Chondrocyte (in vitro differentiated cells): ENCODE measurements around the gene TSC22D4. TPM values are rescaled to one million over a fixed set of nuclear protein-coding genes. Genes with fewer than 3 reads are reported as not detected.
A peak's percentile ranks its signal among the peaks of the same experiment; 100 is the strongest.

ENCODE experiments used
- DNase-seq: peaks from one replicate; pipeline ENCODE4 v3.0.0; 2021; ENCODE audit warnings: mixed read lengths, low spot score
- H3K27ac Mint-ChIP-seq: one replicate; pipeline ENCODE4 v1.8.0; 2021; ENCODE audit warnings: mild to moderate bottlenecking, moderate library complexity, mixed read lengths; ENCODE audit not compliant: unreplicated experiment
- H3K27me3 Mint-ChIP-seq: 2 replicates; pipeline ENCODE4 v1.8.0; 2021; ENCODE audit warnings: low read depth, mixed read lengths
- H3K36me3 Mint-ChIP-seq: 2 replicates; pipeline ENCODE4 v1.8.0; 2021; ENCODE audit warnings: low read depth, mixed read lengths
- H3K4me1 Mint-ChIP-seq: 2 replicates; pipeline ENCODE4 v1.8.0; 2021; ENCODE audit warnings: low read depth, mild to moderate bottlenecking, mixed read lengths
- H3K4me3 Mint-ChIP-seq: one replicate; pipeline ENCODE4 v1.8.0; 2021; ENCODE audit warnings: mild to moderate bottlenecking, moderate library complexity, mixed read lengths; ENCODE audit not compliant: unreplicated experiment
- H3K9me3 Mint-ChIP-seq: 2 replicates; pipeline ENCODE4 v1.8.0; 2021; ENCODE audit warnings: low read depth, mixed read lengths
- total RNA-seq: library from RNA; stranded (reverse); gene quantifications from 3 replicates; pipeline ENCODE4 v1.2.1, GENCODE V29; 2021
- TF ChIP-seq, protein P1 (sequence below): fragments of 200-600 bp; sonication (generic); IDR thresholded peaks from 2 replicates; pipeline ENCODE4 v1.5.0; 2021; ENCODE audit warnings: antibody characterized with exemption, mild to moderate bottlenecking, moderate library complexity

Gene TSC22D4
- total RNA-seq, 1 donor from 2014 or later = 33.0 TPM

DNA sequence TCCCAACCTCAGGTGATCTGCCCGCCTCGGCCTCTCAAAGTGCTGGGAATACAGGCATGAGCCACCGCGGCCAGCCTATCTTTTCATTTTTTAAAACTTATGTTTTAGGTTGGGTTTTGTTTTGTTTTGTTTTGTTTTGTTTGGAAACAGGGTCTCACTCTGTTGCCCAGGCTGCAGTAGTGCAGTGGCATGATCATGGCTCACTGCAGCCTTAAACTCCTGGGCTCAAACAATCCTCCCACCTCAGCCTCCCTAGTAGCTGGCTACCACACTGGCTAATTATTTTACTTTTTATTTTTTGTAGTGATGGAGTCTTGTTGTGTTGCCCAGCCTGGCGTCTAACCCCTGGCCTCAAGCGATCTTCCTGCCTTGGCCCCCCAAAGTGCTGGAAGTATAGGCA lies 40.6 kb upstream of the TSC22D4 start:
- Mint-ChIP-seq H3K4me3 (no peak overlapping the region), H3K27me3 (peaks cover 6% of the 10 kb centered on the region), H3K36me3 (no peaks in the 10 kb centered on the region), H3K4me1 (peaks cover 19% of the 10 kb centered on the region), H3K27ac (no peak overlapping the region), H3K9me3 (no peaks in the 10 kb centered on the region)
- no peak for DNase-seq
- TF ChIP-seq, protein P1, sequence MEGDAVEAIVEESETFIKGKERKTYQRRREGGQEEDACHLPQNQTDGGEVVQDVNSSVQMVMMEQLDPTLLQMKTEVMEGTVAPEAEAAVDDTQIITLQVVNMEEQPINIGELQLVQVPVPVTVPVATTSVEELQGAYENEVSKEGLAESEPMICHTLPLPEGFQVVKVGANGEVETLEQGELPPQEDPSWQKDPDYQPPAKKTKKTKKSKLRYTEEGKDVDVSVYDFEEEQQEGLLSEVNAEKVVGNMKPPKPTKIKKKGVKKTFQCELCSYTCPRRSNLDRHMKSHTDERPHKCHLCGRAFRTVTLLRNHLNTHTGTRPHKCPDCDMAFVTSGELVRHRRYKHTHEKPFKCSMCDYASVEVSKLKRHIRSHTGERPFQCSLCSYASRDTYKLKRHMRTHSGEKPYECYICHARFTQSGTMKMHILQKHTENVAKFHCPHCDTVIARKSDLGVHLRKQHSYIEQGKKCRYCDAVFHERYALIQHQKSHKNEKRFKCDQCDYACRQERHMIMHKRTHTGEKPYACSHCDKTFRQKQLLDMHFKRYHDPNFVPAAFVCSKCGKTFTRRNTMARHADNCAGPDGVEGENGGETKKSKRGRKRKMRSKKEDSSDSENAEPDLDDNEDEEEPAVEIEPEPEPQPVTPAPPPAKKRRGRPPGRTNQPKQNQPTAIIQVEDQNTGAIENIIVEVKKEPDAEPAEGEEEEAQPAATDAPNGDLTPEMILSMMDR = no peak

DNA sequence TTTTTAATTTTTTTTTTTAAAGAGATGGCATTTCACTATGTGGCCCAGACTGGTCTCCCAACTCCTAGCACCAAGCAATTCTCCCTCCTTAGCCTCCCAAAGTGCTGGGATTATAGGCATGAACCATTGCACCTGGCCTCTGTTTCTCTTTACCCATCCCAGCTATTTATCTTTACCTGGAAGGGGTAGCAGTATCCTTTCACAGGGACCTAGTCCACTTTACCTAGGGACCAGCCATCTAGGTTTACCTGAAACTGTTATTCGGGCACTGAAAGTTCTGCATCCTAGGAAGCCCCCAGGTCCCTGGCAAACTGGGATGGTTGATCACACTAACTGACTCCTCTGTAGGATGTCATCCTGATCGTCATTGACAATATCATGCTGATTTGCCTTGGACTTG lies 38.3 kb upstream of the TSC22D4 start:
- H3K27me3 Mint-ChIP-seq = peaks cover 6% of the 10 kb centered on the region
- TF ChIP-seq, protein P1 = no peak
- H3K9me3 Mint-ChIP-seq = no peaks in the 10 kb centered on the region
- peaks cover 19% of the 10 kb centered on the region for H3K4me1 Mint-ChIP-seq
- no peak for DNase-seq
- H3K4me3 Mint-ChIP-seq = no peak overlapping the region
- H3K36me3 Mint-ChIP-seq = no peaks in the 10 kb centered on the region
- no peak overlapping the region for H3K27ac Mint-ChIP-seq

DNA sequence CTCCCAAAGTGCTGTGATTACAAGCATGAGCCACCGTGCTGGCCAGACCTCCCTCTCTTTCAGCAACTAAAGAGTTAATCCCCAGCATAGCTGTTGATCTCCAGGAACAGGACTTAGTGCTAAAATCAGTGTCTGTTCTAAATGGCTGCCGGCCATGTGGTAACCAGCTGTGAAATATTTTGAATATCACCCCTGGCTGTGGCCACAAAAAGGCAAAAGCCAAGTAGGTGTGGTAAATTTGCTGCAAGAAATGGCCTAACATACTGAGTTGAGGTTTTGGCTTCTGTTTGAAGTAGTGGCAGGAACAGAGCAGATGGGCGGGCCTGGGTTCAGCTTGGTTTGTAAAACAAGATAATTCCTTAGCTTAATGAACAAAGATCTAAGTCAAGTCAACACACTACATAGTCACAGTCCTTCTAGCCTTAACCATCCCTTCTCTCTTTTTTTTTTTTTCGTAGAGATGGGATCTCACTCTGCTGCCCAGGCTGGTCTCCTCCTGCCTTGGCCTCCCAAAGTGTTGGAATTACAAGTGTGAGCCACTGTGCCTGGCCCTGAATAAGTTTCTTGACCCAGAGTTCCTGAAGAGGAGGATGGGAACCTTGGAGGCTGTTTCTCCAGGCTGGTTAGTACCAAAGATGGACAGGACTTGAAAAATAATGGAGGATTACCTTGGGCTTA lies 37.3 kb upstream of the TSC22D4 start:
- Mint-ChIP-seq H3K9me3 (no peaks in the 10 kb centered on the region), H3K36me3 (no peaks in the 10 kb centered on the region), H3K27ac (no peak overlapping the region), H3K4me3 (no peak overlapping the region), H3K27me3 (peaks cover 3% of the 10 kb centered on the region), H3K4me1 (peaks cover 19% of the 10 kb centered on the region)
- no peak for DNase-seq
- TF ChIP-seq, protein P1 = no peak

DNA sequence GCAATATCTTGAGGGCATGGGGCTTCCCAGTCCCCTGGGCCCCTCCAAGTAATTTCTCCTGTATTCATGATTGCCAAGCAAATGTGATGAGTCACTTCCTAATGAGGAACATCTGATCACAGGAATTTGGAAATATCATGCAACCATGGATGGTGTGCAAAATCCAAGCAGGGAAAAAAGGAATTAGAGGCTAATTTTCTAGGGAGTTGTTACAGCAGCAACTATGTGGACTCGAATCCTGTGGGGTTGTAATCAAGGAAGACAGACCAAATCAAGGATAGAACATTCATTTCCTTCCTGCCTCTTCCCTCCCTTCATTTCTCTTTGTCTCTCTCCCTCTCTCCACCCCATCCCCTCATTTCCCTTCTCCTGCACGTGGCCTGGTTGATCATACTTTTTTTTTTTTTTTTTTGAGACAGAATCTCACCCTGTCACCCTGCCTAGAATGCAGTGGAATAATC lies 36.1 kb upstream of the TSC22D4 start:
- H3K9me3 Mint-ChIP-seq = no peaks in the 10 kb centered on the region
- no peak for DNase-seq
- H3K36me3 Mint-ChIP-seq = no peaks in the 10 kb centered on the region
- H3K4me1 Mint-ChIP-seq = peaks cover 19% of the 10 kb centered on the region
- peaks cover 4% of the 10 kb centered on the region for H3K27me3 Mint-ChIP-seq
- TF ChIP-seq, protein P1 = no peak
- H3K27ac Mint-ChIP-seq = peak overlapping the region; percentile 76
- H3K4me3 Mint-ChIP-seq = no peak overlapping the region

DNA sequence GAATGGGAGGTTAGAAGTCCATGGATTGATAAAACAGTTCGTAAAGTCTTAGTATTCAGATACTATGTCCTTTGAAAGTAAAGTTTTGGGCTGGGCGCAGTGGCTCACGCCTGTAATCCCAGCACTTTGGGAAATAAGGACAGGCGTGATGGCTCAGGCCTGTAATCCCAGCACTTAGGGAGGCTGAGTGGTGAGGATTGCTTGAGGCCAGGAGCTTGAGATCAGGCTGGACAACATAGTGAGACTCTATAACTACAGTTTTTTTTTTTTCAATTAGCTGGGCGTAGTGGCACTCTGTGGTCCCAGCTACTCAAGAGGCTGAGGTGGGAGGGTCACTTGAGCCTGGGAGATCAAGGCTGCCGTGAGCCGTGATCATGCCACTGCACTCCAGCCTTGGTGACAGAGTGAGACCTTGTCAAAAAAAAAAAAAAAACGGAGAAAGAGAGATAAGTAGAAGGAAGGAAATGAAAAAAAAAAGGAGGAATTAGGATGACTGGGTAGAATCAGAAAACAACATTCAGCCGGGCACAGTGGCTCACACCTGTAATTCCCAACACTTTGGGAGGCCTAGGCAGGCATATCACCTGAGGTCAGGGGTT lies 34.3 kb upstream of the TSC22D4 start:
- TF ChIP-seq, protein P1 = no peak
- H3K36me3 Mint-ChIP-seq = no peaks in the 10 kb centered on the region

More for the DNA sequence above, 34.3 kb upstream of the TSC22D4 start:
- H3K27me3 Mint-ChIP-seq = peaks cover 4% of the 10 kb centered on the region
- H3K4me1 Mint-ChIP-seq = peaks cover 22% of the 10 kb centered on the region
- H3K27ac Mint-ChIP-seq = no peak overlapping the region
- no peaks in the 10 kb centered on the region for H3K9me3 Mint-ChIP-seq
- no peak overlapping the region for H3K4me3 Mint-ChIP-seq
- no peak for DNase-seq
